ENCODE data around the gene C1orf167.

The C1orf167 gene

DNA sequence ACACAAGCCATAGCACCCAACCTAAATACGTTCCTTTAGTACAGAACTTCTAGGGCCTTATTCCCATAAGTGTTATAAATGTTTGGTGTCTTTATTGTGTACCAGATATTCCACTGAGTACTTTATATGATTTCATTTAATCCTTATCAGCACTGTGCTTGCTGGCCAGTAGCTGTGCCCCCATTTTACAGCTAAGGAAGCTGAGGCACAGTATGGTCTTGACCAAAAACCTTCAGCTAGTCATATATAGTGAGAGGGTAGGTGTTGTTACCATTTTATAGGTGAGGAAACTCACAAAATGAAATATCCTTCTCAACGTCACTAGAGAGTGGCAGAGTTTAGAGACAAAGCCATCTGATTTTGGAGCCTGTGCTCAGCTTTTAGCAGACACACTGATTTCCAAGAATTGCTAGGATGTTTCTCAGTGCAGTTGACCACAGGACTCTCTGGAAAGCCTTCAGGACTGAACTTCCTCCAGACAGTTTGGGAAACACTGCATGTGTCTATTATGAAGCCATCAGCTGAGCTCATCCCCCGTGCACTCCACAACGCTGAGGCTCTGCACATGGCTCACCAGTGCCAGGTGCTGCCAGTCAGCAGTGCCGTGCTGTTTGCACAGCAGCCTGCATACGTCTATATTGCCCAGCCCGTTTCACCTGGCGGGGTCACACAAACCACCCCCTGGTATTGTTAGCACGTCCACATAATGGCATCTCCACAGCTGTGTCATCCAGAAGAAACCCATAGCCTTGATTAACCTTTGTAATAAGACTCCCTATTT is 70.1 kb downstream of the C1orf167 start:
- Histone ChIP-seq H3K27ac (ENCODE audit: low read depth, low read length) (no peak overlapping the region), H3K4me1 (ENCODE audit: insufficient read depth, low read length) (no peaks in the 10 kb centered on the region), H3K9me3 (ENCODE audit: insufficient read depth, low read depth, low read length) (no peaks in the 10 kb centered on the region), H3K27me3 (ENCODE audit: insufficient read depth, low read length) (no peaks in the 10 kb centered on the region), H3K4me3 (ENCODE audit: low read length) (no peak overlapping the region), H3K36me3 (ENCODE audit: insufficient read depth, low read length) (peaks cover 97% of the 10 kb centered on the region), H3K9ac (ENCODE audit: low read depth, low read length) (no peak overlapping the region)
- WGBS, result 92% methylated on average over 8 of the region's 9 CpGs

DNA sequence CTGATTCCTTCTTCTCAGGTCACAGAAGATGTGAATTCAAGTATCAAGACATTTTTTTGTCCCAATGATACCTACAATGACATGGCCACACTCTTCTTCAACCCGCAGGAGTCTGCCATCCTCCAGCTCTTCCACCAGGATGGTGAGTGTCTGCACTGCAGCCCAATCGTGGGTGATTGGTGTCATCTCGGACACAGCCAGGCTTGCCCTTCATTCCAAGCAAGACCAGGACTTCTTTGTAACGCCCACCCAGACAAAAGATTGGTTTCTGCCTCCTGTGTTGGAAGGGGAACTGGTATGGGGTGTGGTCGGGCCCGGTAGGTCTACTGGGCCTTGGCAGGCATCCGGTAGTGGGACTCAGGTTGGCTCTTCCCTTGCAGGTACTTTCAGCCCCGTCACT is 71.5 kb downstream of the C1orf167 start:
- peaks cover 98% of the 10 kb centered on the region for H3K36me3 ChIP-seq (ENCODE audit: insufficient read depth, low read length)

DNA sequence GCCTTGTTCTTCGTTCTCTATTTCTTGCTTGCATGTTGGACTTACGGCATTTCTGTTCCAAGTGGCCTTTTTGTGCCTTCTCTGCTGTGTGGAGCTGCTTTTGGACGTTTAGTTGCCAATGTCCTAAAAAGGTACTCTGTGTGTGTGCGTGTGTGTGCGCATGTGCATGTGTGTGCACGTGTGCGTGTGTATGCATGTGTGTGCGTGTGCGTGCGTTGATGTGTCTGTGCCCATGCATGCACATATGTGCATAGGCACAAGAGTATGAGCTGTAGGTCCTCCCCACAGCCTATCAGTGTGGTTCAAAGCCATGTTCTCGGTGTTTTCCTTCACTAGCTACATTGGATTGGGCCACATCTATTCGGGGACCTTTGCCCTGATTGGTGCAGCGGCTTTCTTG is 71.9 kb downstream of the C1orf167 start:
- Histone ChIP-seq H3K4me3 (ENCODE audit: low read length) (no peak overlapping the region), H3K27ac (ENCODE audit: low read depth, low read length) (no peak overlapping the region), H3K9ac (ENCODE audit: low read depth, low read length) (no peak overlapping the region), H3K4me1 (ENCODE audit: insufficient read depth, low read length) (no peaks in the 10 kb centered on the region), H3K9me3 (ENCODE audit: insufficient read depth, low read depth, low read length) (no peaks in the 10 kb centered on the region), H3K27me3 (ENCODE audit: insufficient read depth, low read length) (no peaks in the 10 kb centered on the region), H3K36me3 (ENCODE audit: insufficient read depth, low read length) (peaks cover 97% of the 10 kb centered on the region)
- 96% methylated on average over 13 of the region's 13 CpGs for WGBS

More for the DNA sequence above, 71.5 kb downstream of the C1orf167 start:
- Histone ChIP-seq H3K27ac (ENCODE audit: low read depth, low read length) (no peak overlapping the region), H3K9me3 (ENCODE audit: insufficient read depth, low read depth, low read length) (no peaks in the 10 kb centered on the region), H3K9ac (ENCODE audit: low read depth, low read length) (no peak overlapping the region), H3K4me3 (ENCODE audit: low read length) (no peak overlapping the region), H3K27me3 (ENCODE audit: insufficient read depth, low read length) (no peaks in the 10 kb centered on the region), H3K4me1 (ENCODE audit: insufficient read depth, low read length) (no peaks in the 10 kb centered on the region)
- 97% methylated on average over 8 of the region's 8 CpGs for WGBS

DNA sequence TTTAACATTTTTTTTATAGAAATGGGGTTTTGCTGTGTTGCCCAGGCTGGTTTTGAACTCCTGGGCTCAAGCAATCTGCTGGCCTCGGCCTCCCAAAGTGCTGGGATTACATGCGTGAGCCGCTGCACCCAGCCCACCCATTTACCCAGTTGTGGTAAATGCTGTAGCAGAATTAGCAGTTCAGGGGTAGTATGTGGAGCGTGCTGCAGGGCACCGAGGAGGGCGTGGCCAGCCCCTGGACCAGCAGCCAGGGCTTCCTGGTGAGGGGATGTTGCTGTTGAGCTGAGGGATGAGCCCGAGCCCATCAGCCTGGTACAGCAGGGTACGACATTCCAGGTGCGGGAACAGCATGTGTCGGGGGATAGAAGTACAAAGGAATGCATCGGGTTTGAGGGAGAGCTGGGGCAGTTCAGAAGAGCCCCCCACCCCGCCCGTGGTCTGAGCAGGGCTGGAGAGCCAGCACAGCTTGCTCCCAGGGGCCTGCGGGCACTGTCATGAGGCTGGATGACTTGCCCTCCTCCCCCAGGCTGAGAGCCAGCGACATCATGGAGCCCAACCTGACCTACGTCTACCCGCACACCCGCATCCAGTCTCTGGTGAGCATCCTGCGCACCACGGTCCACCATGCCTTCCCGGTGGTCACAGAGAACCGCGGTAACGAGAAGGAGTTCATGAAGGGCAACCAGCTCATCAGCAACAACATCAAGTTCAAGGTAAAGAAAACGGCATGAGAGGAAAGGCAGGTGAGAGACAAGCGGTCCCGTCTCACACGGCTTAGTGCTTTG is 73.6 kb downstream of the C1orf167 start:
- Histone ChIP-seq H3K27me3 (ENCODE audit: insufficient read depth, low read length) (no peaks in the 10 kb centered on the region), H3K27ac (ENCODE audit: low read depth, low read length) (no peak overlapping the region), H3K4me1 (ENCODE audit: insufficient read depth, low read length) (no peaks in the 10 kb centered on the region), H3K36me3 (ENCODE audit: insufficient read depth, low read length) (peaks cover 97% of the 10 kb centered on the region), H3K9ac (ENCODE audit: low read depth, low read length) (no peak overlapping the region), H3K9me3 (ENCODE audit: insufficient read depth, low read depth, low read length) (no peaks in the 10 kb centered on the region), H3K4me3 (ENCODE audit: low read length) (no peak overlapping the region)
- 96% methylated on average over 28 of the region's 28 CpGs for WGBS

DNA sequence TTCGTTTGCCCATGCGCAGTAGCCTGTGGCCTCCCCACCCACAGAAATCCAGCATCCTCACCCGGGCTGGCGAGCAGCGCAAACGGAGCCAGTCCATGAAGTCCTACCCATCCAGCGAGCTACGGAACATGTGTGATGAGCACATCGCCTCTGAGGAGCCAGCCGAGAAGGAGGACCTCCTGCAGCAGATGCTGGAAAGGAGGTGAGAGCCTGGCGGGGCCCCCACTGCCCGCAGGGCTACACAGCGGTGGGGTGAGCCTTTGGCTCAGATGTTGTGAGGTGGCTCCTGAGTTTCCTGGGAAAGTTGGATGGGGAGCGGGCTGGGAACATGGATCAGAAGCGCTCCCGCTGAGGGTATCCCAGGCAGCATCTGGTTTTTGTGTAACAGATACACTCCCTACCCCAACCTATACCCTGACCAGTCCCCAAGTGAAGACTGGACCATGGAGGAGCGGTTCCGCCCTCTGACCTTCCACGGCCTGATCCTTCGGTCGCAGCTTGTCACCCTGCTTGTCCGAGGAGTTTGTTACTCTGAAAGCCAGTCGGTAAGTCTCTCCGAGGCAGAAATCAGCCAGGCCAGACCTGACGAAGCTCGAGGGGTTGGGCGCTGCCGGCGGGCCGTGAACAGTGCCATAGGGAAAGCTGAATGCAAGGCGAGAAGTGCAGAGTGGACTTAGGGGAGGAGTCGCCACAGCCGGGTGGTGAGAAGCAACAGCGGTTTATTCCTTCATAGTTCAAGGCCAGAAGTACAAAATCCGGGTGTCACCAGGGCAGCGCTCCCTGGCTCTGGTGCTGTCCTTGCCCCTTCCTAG is 75.2 kb downstream of the C1orf167 start:
- H3K4me3 ChIP-seq (ENCODE audit: low read length), result no peak overlapping the region
- WGBS, result 95% methylated on average over 36 of the region's 36 CpGs
- H3K9me3 ChIP-seq (ENCODE audit: insufficient read depth, low read depth, low read length), result no peaks in the 10 kb centered on the region
- H3K27ac ChIP-seq (ENCODE audit: low read depth, low read length), result no peak overlapping the region
- peaks cover 99% of the 10 kb centered on the region for H3K36me3 ChIP-seq (ENCODE audit: insufficient read depth, low read length)
- H3K9ac ChIP-seq (ENCODE audit: low read depth, low read length), result no peak overlapping the region
- no peaks in the 10 kb centered on the region for H3K4me1 ChIP-seq (ENCODE audit: insufficient read depth, low read length)
- H3K27me3 ChIP-seq (ENCODE audit: insufficient read depth, low read length), result no peaks in the 10 kb centered on the region

DNA sequence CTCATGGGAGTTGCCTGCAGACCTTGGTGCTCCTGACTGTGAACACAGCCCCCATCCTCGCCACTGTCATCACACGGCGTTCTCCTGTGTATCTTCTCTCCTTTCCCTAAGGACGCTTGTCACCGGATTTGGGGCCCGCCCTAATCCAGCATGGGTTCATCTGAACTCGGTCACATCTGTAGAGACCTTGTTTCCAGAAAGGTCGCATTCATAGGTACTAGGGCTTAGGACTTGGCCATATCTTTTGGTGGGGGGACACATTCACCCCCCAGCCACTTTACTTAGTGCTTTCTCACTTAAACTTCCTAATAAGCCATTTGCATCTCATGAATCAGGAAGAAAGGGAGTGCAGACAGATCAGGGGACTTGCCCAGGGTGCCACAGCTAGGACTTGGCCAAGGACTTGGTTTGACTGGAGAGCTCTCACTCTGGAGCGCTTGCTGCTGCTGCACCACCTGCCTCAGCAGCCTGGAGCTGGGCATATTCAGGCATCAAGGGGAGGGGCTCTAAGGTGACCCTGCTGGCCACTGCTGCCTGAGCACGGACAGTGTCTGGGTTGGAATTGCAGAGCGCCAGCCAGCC is 75.9 kb downstream of the C1orf167 start:
- H3K9ac ChIP-seq (ENCODE audit: low read depth, low read length), result no peak overlapping the region
- H3K4me1 ChIP-seq (ENCODE audit: insufficient read depth, low read length), result no peaks in the 10 kb centered on the region
- peaks cover 99% of the 10 kb centered on the region for H3K36me3 ChIP-seq (ENCODE audit: insufficient read depth, low read length)
- H3K27me3 ChIP-seq (ENCODE audit: insufficient read depth, low read length), result no peaks in the 10 kb centered on the region
- no peak overlapping the region for H3K4me3 ChIP-seq (ENCODE audit: low read length)
- 95% methylated on average over 11 of the region's 11 CpGs for WGBS
- H3K27ac ChIP-seq (ENCODE audit: low read depth, low read length), result no peak overlapping the region
- H3K9me3 ChIP-seq (ENCODE audit: insufficient read depth, low read depth, low read length), result no peaks in the 10 kb centered on the region

DNA sequence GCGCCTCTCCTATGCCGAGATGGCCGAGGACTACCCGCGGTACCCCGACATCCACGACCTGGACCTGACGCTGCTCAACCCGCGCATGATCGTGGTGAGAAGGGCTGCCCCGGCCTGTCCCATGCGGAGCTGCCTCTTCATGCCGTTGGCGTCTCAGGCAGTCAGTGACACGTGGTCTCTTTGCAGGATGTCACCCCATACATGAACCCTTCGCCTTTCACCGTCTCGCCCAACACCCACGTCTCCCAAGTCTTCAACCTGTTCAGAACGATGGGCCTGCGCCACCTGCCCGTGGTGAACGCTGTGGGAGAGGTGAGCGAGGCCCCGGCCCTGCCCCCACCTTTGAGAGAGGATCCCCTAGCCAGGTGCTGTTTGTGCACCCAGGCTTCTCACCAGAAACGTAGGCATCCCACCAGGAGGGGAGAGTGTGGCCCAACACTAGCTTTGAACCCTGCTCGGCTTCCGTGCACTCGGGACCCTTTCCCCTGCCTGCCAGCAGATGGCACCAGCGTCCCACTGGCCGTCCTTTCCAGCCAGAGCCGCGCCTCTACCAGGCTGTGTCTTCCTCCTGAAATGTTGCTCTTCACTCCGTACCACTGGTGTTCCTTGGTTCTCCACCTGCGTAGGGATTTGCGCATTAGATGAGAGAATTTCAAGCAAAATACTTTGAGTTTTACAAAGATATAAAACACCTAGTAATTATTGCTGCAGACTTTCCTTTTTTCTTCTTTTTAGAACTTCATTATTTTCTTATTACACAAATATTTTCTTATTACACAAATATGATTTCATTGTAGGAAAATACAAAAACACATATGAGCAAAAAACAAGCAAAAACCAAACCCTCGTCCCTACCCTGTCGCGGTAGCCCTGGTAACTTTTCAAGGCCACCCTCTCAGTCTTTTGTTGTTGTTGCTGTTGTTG is 76.6 kb downstream of the C1orf167 start:
- H3K27ac ChIP-seq (ENCODE audit: low read depth, low read length), result no peak overlapping the region
- H3K4me3 ChIP-seq (ENCODE audit: low read length), result no peak overlapping the region
- H3K9me3 ChIP-seq (ENCODE audit: insufficient read depth, low read depth, low read length), result no peaks in the 10 kb centered on the region
- H3K9ac ChIP-seq (ENCODE audit: low read depth, low read length), result no peak overlapping the region
- no peaks in the 10 kb centered on the region for H3K27me3 ChIP-seq (ENCODE audit: insufficient read depth, low read length)
- H3K36me3 ChIP-seq (ENCODE audit: insufficient read depth, low read length), result peaks cover 93% of the 10 kb centered on the region
- 77% methylated on average over 40 of the region's 40 CpGs for WGBS
- no peaks in the 10 kb centered on the region for H3K4me1 ChIP-seq (ENCODE audit: insufficient read depth, low read length)
